Left kidney (tissue), 2 donors: Measurements from ENCODE around the gene RIPOR3. TPM values are rescaled to one million over a fixed set of nuclear protein-coding genes. Genes with fewer than 3 reads are reported as not detected.
"Not testable (repeated sequence)": the region's sequence is repeated elsewhere in the genome, so short reads cannot be mapped to it uniquely, and the experiment has no call there.

ENCODE experiments used
- DNase-seq: peaks from one replicate; pipeline ENCODE4 v3.0.0-alpha.2; 2013
- polyA plus RNA-seq: library from polyadenylated mRNA; unstranded; fragments of 120-200 nt; gene quantifications from one replicate; pipeline ENCODE4 v1.2.1, GENCODE V29; 2013; ENCODE audit not compliant: insufficient read length

RIPOR3 gene
- polyA plus RNA-seq, 1 donor: 8.0 TPM

GRCh38 chr20:50607850-50608749 lies 83.2 kb downstream of the RIPOR3 start:
- no peak for DNase-seq

- DNase-seq: no peak
Observed at GRCh38 chr20:50607436-50607835, 83.9 kb downstream of the RIPOR3 start.

DNA sequence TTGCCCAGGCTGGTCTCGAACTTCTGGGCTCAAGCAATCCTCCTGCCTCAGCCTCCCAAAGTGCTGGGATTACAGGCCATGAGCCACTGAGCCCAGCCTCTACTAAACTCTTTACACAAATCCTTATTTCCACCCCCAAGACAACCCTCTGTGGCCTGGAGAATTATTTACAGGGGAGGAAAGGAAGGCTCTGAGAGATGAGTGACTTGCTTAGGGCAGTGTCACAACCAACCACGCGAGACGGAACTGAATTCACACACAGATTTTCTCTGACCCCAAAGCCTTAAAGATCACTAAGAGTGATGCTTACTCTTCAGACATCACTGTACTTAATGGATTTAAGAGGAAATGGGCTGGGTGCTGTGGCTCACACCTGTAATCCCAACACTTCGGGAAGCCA lies 86.2 kb downstream of the RIPOR3 start:
- DNase-seq: no peak

DNA sequence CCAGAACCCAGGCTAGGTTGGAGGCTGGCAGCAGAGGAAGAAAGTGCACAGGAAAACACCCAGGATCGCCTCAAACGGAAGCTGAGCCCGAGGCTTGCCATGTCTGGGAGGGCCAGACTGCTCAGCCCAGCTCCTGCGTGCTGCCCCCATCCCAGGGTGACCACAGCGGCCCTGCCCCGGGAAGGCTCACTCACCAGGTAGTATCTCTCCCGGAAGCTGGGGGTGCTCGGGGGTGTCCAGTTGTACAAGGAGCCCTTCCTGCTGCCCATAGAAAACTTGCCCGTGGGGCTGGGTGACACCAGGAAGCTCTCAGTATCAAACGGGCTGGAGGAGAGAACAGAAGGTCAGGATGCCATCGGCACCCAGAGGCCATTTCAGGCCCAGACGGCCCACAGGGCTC lies 86.9 kb downstream of the RIPOR3 start:
- DNase-seq: no peak

DNA sequence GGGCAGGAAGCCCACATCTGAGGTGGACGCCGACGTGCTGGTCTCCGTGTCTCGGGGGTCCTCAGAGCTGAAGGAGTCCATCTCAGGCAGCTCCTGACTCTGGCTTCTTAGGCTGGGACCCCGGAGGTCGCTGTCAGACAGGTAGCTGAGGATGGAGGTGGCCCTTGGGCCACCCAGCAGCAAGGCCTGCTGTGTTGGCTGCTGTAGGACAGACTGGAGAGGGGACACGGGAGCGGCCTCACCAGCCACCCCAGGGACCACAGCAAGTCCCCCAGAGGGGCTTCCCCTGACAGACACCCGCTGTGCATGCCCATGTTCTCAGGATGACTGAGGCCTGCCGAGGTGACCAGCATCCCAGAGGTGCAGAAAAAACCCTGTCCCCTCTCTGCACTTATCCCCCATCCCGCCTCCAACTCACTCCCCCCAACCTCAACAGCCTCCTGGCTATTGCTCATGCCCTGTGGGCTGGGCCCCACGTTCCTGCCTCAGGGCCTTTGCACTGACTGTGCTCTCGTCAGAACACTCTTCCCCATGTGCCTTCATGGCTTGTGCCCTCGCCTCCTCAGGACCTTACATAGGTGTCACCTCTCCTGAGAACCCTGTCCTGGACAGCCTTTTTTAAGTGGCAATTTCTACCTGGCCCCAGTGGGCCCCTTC lies 88.8 kb downstream of the RIPOR3 start:
- no peak for DNase-seq

- DNase-seq: no peak
Observed at GRCh38 chr20:50601511-50602431, 89.6 kb downstream of the RIPOR3 start.

DNA sequence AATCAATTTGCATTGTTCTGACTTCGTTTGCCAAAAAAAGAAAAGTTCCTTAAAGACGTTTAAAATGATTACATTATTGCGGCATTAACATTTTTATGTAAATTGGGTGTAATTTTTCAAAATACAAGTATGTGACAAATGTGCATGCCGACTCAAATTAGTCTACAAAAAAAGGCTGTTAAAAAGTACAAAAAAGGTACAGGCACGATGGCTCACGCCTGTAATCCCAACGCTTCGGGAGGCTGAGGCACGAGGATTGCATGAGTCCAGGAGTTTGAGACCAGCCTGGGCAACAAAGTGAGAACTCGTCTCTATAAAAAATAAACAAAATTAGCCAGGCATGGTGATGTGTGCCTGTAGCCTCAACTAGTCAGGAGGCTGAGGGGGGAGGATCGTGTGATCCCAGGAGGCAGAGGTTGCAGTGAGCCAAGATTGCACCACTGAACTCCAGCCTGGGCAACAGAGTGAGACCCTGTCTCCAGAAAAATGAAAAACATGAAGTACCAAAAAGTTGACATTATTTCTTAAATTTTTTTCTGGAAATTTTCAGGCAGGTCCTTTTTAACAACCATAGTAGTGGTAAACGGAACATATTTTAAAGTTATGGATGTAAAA lies 91.0 kb downstream of the RIPOR3 start:
- no peak for DNase-seq

DNA sequence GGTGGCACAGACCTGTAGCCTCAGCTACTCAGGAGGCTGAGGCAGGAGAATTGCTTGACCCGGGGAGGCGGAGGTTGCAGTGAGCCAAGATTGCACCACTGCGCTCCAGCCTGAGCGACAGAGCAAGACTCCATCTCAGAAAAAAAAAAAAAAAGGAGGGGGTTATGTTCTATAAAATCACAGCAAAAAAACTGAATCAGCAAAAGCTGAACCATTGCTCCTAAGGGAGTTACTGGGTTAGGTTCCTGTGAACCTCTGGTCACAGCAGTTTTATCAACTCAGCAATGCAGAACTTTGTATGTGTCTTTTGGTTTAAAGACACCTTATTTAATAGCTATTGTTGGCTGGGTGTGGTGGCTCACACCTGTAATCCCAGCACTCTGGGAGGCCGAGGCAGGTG lies 92.6 kb downstream of the RIPOR3 start:
- DNase-seq: not testable (repeated sequence)

DNA sequence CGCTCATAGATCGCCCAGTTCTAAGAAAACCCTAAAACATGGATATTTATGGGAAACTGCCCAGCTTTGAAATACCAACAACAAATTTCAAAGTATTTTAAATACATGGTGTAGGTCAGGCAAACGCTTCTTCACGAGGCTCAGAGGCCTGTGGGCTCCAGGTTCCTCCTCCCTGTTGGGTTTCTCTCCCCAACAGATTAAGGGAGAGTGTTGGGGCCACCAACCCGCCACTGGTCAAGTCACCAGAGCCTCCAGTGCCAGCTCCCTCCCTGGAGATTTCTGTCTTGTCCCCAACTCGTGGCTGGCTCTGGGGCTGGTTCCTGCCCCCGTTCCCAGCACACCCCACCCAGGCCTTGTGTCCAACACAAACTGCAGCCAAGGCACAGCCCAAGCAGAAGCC lies 93.3 kb downstream of the RIPOR3 start:
- DNase-seq: no peak

DNA sequence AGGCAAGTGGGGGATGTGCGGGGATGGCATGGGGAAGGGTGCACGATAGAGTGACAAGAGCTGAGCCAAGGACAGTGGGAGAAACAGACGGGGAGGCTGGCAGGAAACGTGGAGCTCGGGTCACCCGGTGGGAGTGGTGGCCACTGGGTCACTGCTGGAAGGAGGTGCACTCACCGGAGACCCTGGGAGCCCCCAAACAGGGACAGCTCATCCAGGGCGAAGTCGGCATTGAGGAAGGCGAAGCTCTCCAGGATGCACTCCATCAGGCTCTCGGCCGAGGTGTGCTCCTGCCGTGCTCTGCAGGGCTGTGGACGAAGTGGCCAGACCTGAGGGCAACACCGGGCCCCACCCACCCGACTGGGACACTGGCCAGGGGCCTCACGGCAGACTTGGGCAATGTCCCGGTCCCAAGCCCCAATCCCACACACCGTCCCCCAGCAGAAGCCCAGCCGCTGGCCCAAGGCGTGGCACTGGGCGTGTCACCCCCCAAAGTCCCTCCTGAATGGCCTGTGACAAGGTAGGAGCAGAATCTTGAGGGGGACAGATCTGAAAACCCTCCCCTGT lies 93.9 kb downstream of the RIPOR3 start:
- DNase-seq: no peak

DNA sequence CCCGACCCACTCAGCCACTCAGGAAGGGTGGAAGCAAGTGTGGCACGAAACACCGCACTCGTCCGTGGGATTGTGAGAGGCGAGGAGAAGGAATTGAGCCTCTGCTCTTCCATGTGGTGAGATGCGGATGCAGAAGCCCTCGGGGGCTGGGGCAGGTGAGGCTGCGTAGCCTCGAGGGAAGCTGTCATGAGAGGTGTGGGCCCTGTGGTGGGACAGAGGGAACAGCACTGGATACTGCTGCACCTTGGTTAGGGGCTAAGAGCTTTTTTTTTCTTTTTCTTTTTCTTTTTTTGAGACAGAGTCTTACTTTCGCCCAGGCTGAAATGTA lies 94.7 kb downstream of the RIPOR3 start:
- DNase-seq: no peak

GRCh38 chr20:50595988-50596693 lies 95.2 kb downstream of the RIPOR3 start:
- no peak for DNase-seq

DNA sequence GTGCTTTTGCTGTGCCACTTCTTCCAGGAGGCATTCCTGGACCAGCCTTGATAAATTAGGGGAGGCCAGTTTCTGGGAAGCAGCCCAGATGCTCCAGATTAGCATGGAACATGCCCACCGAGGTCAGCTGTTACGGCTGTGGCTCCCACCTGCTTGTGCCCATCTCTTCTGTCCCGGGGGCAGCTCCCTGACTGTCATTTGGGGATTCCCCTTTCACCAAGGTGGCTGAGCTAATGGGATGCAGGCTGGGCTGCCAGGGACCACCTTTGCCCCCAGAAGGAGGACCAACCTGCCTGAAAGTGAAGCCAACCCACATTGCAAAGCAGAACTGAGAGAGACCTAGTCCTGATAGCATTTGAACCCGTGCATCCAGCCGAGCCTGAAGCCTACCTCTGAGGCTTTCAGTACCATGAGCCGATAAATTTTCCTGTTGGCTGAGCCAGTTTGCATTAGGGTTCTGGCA lies 95.9 kb downstream of the RIPOR3 start:
- no peak for DNase-seq

DNA sequence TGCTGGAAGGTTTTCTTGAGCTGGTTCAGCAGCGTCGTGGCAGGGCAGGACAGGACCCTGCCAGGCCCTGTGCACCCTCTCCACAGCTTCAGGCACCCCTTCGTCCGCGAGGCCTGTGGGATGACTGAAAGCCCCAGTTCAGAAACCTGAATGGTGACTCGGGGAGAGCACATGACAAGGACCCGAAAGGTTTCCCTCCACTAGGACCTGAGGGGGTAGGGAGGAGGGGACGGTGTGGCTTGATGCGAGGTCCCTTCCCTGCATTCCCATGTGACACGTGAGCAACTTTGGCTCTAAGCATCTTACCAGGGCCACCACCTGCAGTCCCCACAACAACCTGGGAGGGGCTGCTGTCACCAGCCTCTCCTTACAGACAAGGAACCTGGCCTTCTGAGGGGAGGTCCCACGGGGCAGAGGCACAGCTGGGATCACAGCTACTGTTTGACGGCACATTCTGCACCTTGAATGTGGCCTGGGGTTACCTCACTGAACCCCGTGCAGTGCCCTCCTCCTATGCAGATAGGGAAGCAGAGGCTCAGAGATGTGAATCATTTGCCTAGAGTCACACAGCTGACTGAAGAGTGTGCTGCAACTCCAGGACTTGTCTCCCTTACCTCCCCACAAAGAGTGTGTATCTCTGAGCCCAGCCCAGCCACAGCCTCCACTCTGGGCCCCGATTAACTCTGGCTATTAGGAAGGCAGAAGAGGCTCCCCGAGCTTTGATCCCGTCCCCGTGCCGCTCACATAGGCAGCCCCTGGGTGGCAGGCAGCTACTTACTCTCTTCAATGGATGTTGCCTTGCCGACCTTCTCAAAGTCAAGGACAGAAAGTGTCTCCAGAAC lies 96.5 kb downstream of the RIPOR3 start:
- no peak for DNase-seq

DNA sequence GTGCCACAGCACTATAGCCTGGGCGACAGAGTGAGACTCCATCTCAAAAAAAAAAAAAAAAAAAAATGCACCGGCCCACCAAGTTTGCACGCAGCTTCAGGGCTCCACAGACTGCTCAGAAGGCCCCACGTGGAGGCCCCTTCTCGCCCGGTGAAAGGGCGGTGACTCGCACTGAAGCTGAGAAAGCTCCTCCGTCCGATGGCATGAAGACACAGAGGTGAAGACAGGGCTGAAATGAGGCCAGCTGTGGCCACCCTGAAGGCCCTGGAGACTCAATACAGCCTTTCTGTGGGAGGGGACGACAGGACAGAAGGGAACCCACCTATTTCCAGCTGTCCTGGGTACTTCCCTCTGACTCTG lies 97.1 kb downstream of the RIPOR3 start:
- no peak for DNase-seq

DNA sequence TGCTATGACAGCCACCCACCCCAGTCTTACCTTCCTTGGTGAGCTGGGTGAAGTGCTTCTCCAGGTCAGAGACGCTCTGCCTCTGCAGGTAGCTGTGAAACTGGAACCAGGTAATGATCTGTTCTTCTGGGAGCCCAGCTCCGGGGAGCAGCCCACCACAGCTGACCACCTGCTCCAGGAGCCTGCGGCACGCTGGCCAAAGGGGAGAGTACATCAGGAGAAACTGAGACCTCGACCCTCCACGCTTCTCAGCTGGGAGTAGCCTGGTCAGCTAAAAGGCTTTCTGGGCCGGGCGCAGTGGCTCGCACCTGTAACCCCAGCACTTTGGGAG lies 98.4 kb downstream of the RIPOR3 start:
- no peak for DNase-seq

DNA sequence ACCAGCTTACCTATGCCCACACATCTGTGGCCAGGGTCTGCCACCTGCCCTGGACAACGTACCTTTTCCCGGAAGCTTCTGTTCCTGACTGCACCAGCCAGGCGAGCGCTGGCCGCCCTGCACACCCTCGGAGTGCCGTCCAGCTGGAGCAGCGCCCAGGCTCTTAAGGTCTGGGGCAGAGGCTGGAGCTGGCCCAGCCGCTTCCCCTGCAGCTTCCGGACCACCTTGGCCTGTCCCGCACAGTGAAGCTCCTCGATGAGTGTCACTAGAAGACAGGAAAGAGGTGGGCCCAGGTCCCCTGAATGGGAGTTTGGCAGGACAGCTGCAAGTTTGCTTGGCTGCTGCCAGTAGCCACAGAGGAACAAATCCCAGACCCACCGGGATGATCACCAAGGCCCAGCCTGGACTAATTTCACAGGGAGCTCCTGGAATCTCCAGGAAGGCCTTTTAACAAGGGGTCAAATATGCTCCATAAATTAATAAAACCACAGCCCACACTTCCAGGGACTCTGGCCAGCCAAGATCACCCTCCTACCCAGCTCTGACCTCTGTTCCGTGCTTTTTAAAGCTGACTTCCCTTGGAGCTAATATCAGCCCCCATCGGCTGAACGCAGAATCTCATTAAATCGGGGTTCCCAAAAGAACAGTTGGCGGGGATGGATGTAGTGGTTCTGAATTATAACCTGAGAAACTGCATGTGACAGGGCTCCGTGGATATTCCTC lies 98.9 kb downstream of the RIPOR3 start:
- no peak for DNase-seq

DNA sequence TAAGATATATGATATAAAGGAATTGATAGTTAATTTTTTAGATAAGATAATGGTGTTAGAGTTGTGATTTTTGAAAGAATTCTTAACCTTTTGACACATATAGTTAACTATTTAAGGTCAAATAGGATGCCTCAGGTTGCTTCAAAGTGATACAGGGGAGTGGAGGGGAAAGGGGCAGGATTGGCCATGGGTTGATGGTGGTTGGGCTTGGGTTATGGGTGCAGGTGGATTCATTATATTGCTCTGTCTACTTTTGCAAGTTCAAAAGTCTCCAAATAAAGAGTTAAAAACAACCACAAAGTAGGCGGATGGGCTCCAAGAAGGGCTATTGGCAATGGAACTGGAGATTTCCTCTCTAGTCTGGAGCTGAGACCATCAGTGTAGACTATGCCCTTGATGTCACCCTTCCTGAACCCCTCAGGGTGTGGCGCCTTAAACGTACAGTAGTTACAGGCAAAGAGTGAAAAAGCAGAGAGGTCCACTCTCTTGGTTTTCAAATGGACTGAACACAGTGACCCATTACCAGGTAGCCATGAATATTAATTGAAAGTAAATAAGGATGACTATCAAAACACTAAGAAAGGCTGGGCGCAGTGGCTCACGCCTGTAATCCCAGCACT lies 100.0 kb downstream of the RIPOR3 start:
- DNase-seq: no peak

DNA sequence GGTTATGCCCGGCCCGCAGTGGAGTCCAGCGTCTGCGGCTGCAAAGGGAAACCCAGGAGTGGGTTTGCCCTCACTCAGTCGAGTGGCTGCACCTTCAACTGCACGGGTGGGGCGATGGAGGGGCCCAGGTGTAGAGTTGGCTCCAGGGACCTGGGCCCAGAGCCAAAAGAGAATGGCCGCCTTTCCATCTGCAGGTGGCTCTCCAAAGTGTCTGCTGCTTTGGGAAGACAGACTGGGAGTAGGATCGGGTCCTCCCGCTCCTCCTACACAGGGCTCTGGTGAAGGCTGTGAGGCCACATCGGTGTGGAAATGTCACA lies 101.0 kb downstream of the RIPOR3 start:
- no peak for DNase-seq
